Measurements from ENCODE around the gene EDDM13. TPM values are rescaled to one million over a fixed set of nuclear protein-coding genes. Genes with fewer than 3 reads are reported as not detected.

The EDDM13 gene
- total RNA-seq, 6 experiments from 2014 or later, result not detected

- intact Hi-C loops (cut with DNase I), result no loop called here
- peaks cover 0 to 2% (median 0%) of the 10 kb centered on the region in 4 donors for H3K36me3 ChIP-seq
Measured at GRCh38 chr19:56294549-56294948, 22.0 kb downstream of the EDDM13 start.

GRCh38 chr19:56295531-56296455, 23.2 kb downstream of the EDDM13 start:
- Histone ChIP-seq H3K27ac (no peak overlapping the region), H3K27me3 (no peaks in the 10 kb centered on the region), H3K36me3 (peaks cover 0 to 2% (median 0%) of the 10 kb centered on the region in 4 donors), H3K4me1 (no peaks in the 10 kb centered on the region), H3K9me3 (no peaks in the 10 kb centered on the region), H3K4me3 (no peak overlapping the region)
- ATAC-seq (no peak), DNase-seq (no peak)
- 95% methylated on average over 13 of the region's 22 CpGs for WGBS (ENCODE audit: insufficient coverage, low coverage, low lambda C conversion rate, missing lambda C conversion rate)
- intact Hi-C loops (cut with DNase I), result no loop called here
- TF ChIP-seq CTCF (IDR thresholded peaks at IDR 0.05) (no peak), POLR2A (IDR thresholded peaks at IDR 0.05) (no peak)

More at GRCh38 chr19:56294549-56294948, 22.0 kb downstream of the EDDM13 start:
- Histone ChIP-seq H3K4me3 (no peak overlapping the region), H3K27me3 (no peaks in the 10 kb centered on the region), H3K9me3 (no peaks in the 10 kb centered on the region), H3K27ac (no peak overlapping the region), H3K4me1 (no peaks in the 10 kb centered on the region)
- 86% methylated on average over 4 of the region's 4 CpGs for WGBS (ENCODE audit: insufficient coverage, low coverage, low lambda C conversion rate, missing lambda C conversion rate)
- ATAC-seq, result no peak
- DNase-seq, result no peak
- TF ChIP-seq CTCF (IDR thresholded peaks at IDR 0.05), result no peak
- TF ChIP-seq POLR2A (IDR thresholded peaks at IDR 0.05), result no peak

GRCh38 chr19:56297010-56297409, 24.5 kb downstream of the EDDM13 start:
- Histone ChIP-seq H3K27ac (no peak overlapping the region), H3K27me3 (no peaks in the 10 kb centered on the region), H3K36me3 (peaks cover 0 to 2% (median 0%) of the 10 kb centered on the region in 4 donors), H3K4me3 (no peak overlapping the region), H3K9me3 (no peaks in the 10 kb centered on the region), H3K4me1 (no peaks in the 10 kb centered on the region)
- DNase-seq (no peak), ATAC-seq (no peak)
- TF ChIP-seq POLR2A (IDR thresholded peaks at IDR 0.05), result no peak
- TF ChIP-seq CTCF (IDR thresholded peaks at IDR 0.05), result no peak
- 60% methylated on average over 1 of the region's 3 CpGs for WGBS (ENCODE audit: insufficient coverage, low coverage, low lambda C conversion rate, missing lambda C conversion rate)
- intact Hi-C loops (cut with DNase I), result no loop called here

- no peaks in the 10 kb centered on the region for H3K4me1 ChIP-seq
- H3K9me3 ChIP-seq, result no peaks in the 10 kb centered on the region
- DNase-seq, result no peak
- ATAC-seq, result no peak
- no peaks in the 10 kb centered on the region for H3K36me3 ChIP-seq
- no peak overlapping the region for H3K27ac ChIP-seq
- 73% methylated on average over 3 of the region's 3 CpGs for WGBS (ENCODE audit: insufficient coverage, low coverage, low lambda C conversion rate, missing lambda C conversion rate)
- no peak for TF ChIP-seq CTCF (IDR thresholded peaks at IDR 0.05)
- no peak for TF ChIP-seq POLR2A (IDR thresholded peaks at IDR 0.05)
- intact Hi-C loops (cut with DNase I), result no loop called here
- H3K27me3 ChIP-seq, result no peaks in the 10 kb centered on the region
- H3K4me3 ChIP-seq, result no peak overlapping the region
Measured at GRCh38 chr19:56299688-56300087, 27.1 kb downstream of the EDDM13 start.

Data from right lobe of liver (tissue), 6 donors.